DOHH2 (cell line): ENCODE data around the gene FANCC.
"Not testable (repeated sequence)": the region's sequence is repeated elsewhere in the genome, so short reads cannot be mapped to it uniquely, and the experiment has no call there.

Source experiments
- H3F3A ChIP-seq: fragments of 200-600 bp; sonication (generic), shearing (Covaris generic); 2 replicates; pipeline ENCODE4 v1.6.0; 2016; ENCODE audit warnings: antibody characterized with exemption, mild to moderate bottlenecking; ENCODE audit not compliant: control insufficient read depth, insufficient read depth
- H3K27ac ChIP-seq: fragments of 200-600 bp; sonication (generic); 2 replicates; pipeline ENCODE4 v1.5.1; 2014; ENCODE audit warnings: low read depth, mild to moderate bottlenecking, low read length, moderate library complexity
- H3K27me3 ChIP-seq: fragments of 200-600 bp; sonication (generic); 2 replicates; pipeline ENCODE4 v1.6.1; 2014; ENCODE audit warnings: mild to moderate bottlenecking, low read length, mixed read lengths; ENCODE audit not compliant: control insufficient read depth
- H3K36me3 ChIP-seq: fragments of 200-600 bp; sonication (generic); 2 replicates; pipeline ENCODE4 v1.6.1; 2014; ENCODE audit warnings: mild to moderate bottlenecking, low read length, moderate library complexity, mixed read lengths; ENCODE audit not compliant: control insufficient read depth
- H3K4me1 ChIP-seq: fragments of 200-600 bp; sonication (generic); 2 replicates; pipeline ENCODE4 v1.6.1; 2014; ENCODE audit warnings: mild to moderate bottlenecking, low read length, mixed read lengths; ENCODE audit not compliant: control insufficient read depth
- H3K4me2 ChIP-seq: fragments of 200-600 bp; sonication (generic); 2 replicates; pipeline ENCODE4 v1.6.0; 2014; ENCODE audit warnings: mild to moderate bottlenecking, low read length, moderate library complexity
- H3K4me3 ChIP-seq: fragments of 200-600 bp; sonication (generic); 2 replicates; pipeline ENCODE4 v1.5.1; 2014; ENCODE audit warnings: mild to moderate bottlenecking, low read length, mixed read lengths
- H3K79me2 ChIP-seq: fragments of 200-600 bp; sonication (generic); 2 replicates; pipeline ENCODE4 v1.6.1; 2014; ENCODE audit warnings: mild to moderate bottlenecking, low read length, mixed read lengths; ENCODE audit not compliant: control insufficient read depth
- H3K9me2 ChIP-seq: fragments of 200-600 bp; sonication (generic); replicated peaks from 2 replicates; pipeline ENCODE4 v1.6.1; 2014; ENCODE audit warnings: mild to moderate bottlenecking, low read length, mixed read lengths; ENCODE audit not compliant: control insufficient read depth
- H3K9me3 ChIP-seq: fragments of 200-600 bp; sonication (generic); 2 replicates; pipeline ENCODE4 v1.6.1; 2014; ENCODE audit warnings: antibody characterized with exemption, low read length, mixed read lengths; ENCODE audit not compliant: control insufficient read depth, insufficient read depth
- H4K20me1 ChIP-seq: fragments of 200-600 bp; sonication (generic); 2 replicates; pipeline ENCODE4 v1.6.0; 2014; ENCODE audit warnings: low read depth, mild to moderate bottlenecking, antibody characterized with exemption, low read length, moderate library complexity; ENCODE audit not compliant: control insufficient read depth, insufficient read depth
- EZH2phosphoT487 ChIP-seq: fragments of 200-600 bp; sonication (generic); IDR thresholded peaks from 2 replicates; pipeline ENCODE4 v1.6.1; 2017; ENCODE audit warnings: borderline replicate concordance, mild to moderate bottlenecking, antibody characterized with exemption, low read length, moderate library complexity, mixed read lengths
- TF ChIP-seq, protein P1 (sequence below): fragments of 200-600 bp; sonication (generic); IDR thresholded peaks from one replicate; pipeline ENCODE4 v1.5.1; 2014; ENCODE audit warnings: antibody characterized with exemption, mild to moderate bottlenecking, low read depth, low read length; ENCODE audit not compliant: poor library complexity, severe bottlenecking

FANCC gene

DNA sequence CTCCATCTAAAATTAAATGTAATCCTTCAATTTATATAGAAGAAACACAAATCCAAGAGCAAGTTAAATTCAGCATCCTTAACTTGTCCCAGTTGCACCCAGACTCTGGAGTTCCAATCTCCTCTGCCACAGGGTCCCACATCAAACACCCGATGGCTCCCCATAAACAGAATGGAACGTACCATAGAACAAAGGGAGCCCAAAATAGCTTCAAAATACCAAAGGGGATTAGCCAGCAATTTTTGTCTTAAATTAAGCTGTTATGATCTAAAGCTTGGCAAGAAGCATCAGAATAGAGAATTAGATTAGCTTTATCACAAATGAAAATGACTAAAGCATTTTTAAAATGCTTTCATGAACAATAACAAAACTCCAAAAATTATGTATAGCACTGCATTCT is 112.8 kb downstream of the FANCC start:
- Histone ChIP-seq H3F3A (no peaks in the 10 kb centered on the region), H4K20me1 (no peaks in the 10 kb centered on the region), H3K4me1 (no peaks in the 10 kb centered on the region), H3K4me3 (no peak overlapping the region), H3K9me3 (no peaks in the 10 kb centered on the region), H3K27ac (no peak overlapping the region), H3K4me2 (no peak overlapping the region), H3K36me3 (no peaks in the 10 kb centered on the region), H3K9me2 (no peaks in the 10 kb centered on the region), H3K27me3 (no peaks in the 10 kb centered on the region), H3K79me2 (no peaks in the 10 kb centered on the region)
- TF ChIP-seq, protein P1, sequence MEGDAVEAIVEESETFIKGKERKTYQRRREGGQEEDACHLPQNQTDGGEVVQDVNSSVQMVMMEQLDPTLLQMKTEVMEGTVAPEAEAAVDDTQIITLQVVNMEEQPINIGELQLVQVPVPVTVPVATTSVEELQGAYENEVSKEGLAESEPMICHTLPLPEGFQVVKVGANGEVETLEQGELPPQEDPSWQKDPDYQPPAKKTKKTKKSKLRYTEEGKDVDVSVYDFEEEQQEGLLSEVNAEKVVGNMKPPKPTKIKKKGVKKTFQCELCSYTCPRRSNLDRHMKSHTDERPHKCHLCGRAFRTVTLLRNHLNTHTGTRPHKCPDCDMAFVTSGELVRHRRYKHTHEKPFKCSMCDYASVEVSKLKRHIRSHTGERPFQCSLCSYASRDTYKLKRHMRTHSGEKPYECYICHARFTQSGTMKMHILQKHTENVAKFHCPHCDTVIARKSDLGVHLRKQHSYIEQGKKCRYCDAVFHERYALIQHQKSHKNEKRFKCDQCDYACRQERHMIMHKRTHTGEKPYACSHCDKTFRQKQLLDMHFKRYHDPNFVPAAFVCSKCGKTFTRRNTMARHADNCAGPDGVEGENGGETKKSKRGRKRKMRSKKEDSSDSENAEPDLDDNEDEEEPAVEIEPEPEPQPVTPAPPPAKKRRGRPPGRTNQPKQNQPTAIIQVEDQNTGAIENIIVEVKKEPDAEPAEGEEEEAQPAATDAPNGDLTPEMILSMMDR: no peak
- no peak for TF ChIP-seq EZH2phosphoT487

DNA sequence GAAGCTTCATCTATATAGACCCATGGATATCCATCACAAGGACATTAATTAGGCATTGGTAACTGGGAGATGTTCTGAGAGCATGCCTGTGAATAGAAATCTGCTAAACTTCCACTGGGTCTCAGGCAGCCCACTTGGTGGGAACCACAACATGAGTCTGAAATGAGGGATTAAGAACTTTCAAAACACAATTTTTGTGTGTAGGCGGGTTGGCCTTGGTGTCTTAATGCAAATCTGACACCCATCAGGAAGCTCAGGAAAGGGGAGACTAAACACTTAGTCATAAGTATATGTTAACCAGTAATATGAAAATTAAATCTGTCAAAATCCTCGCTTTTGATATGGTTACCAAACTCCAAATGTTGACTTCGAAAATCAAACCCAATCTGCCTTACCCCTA is 113.2 kb downstream of the FANCC start:
- Histone ChIP-seq H3K79me2 (no peaks in the 10 kb centered on the region), H3K9me2 (no peaks in the 10 kb centered on the region), H3K4me3 (no peak overlapping the region), H3K4me2 (no peak overlapping the region), H3F3A (no peaks in the 10 kb centered on the region), H4K20me1 (no peaks in the 10 kb centered on the region), H3K27ac (no peak overlapping the region), H3K4me1 (no peaks in the 10 kb centered on the region), H3K36me3 (no peaks in the 10 kb centered on the region), H3K9me3 (no peaks in the 10 kb centered on the region), H3K27me3 (no peaks in the 10 kb centered on the region)
- no peak for TF ChIP-seq EZH2phosphoT487
- TF ChIP-seq, protein P1: no peak

GRCh38 chr9:95203019-95203418 is 114.5 kb downstream of the FANCC start:
- H3F3A ChIP-seq, H3K4me3 ChIP-seq, H3K79me2 ChIP-seq, H3K9me2 ChIP-seq, H3K27me3 ChIP-seq, H3K4me1 ChIP-seq, H3K4me2 ChIP-seq, H4K20me1 ChIP-seq, H3K27ac ChIP-seq, H3K9me3 ChIP-seq, H3K36me3 ChIP-seq: not testable (repeated sequence)

GRCh38 chr9:95202076-95202681 is 115.3 kb downstream of the FANCC start:
- H3K4me1 ChIP-seq: no peaks in the 10 kb centered on the region
- TF ChIP-seq EZH2phosphoT487: no peak
- TF ChIP-seq, protein P1: no peak

More at GRCh38 chr9:95202076-95202681, 115.3 kb downstream of the FANCC start:
- H4K20me1 ChIP-seq: no peaks in the 10 kb centered on the region
- H3F3A ChIP-seq: no peaks in the 10 kb centered on the region
- H3K4me3 ChIP-seq: no peak overlapping the region
- no peak overlapping the region for H3K4me2 ChIP-seq
- no peaks in the 10 kb centered on the region for H3K79me2 ChIP-seq
- H3K36me3 ChIP-seq: no peaks in the 10 kb centered on the region
- no peaks in the 10 kb centered on the region for H3K9me3 ChIP-seq
- no peak overlapping the region for H3K27ac ChIP-seq
- no peaks in the 10 kb centered on the region for H3K27me3 ChIP-seq
- H3K9me2 ChIP-seq: no peaks in the 10 kb centered on the region
